ENCODE results near the gene RMC1. TPM values are rescaled to one million over a fixed set of nuclear protein-coding genes. Genes with fewer than 3 reads are reported as not detected.

The RMC1 gene
- total RNA-seq, 1 donor from 2014 or later: 31.6 TPM

DNA sequence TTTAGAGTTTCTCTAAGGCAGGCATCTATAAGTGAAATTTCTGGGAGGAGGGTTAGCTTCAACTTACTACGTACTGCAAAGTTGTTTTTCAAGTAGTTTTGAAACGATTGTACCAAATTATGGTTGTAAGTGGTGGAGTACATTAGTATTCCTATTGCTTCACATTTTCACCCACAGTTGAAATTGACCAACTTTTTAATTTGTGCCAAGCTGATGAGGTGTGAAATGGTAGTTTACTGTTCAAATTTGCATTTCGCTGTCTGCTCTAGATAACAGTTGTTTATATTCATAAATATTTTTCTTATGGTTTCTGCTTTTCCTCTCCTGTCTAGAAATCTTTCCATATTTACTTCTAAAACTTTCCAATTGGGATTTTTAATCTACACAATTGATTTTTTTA is 64.4 kb downstream of the RMC1 start:
- Histone ChIP-seq H3K27ac (no peak overlapping the region), H3K9ac (no peak overlapping the region), H3K4me2 (no peak overlapping the region), H3K27me3 (no peaks in the 10 kb centered on the region), H3F3A (ENCODE audit: low read depth) (no peaks in the 10 kb centered on the region), H3K4me1 (no peaks in the 10 kb centered on the region), H3K36me3 (no peaks in the 10 kb centered on the region), H2AFZ (replicated peaks) (no peak overlapping the region), H3K79me2 (ENCODE audit: low read depth) (no peaks in the 10 kb centered on the region), H4K20me1 (ENCODE audit: low read depth) (no peaks in the 10 kb centered on the region), H3K4me3 (no peak overlapping the region), H3K9me3 (ENCODE audit: low read depth) (no peaks in the 10 kb centered on the region)
- H3K9me3 Mint-ChIP-seq: no peaks in the 10 kb centered on the region
- peaks cover 16% of the 10 kb centered on the region for H3K36me3 Mint-ChIP-seq
- H3K27ac Mint-ChIP-seq: no peak overlapping the region
- no peak overlapping the region for H3K4me3 Mint-ChIP-seq
- H3K4me1 Mint-ChIP-seq: no peaks in the 10 kb centered on the region
- TF ChIP-seq EZH2 (IDR thresholded peaks at IDR 0.05): no peak
- TF ChIP-seq, protein P1, sequence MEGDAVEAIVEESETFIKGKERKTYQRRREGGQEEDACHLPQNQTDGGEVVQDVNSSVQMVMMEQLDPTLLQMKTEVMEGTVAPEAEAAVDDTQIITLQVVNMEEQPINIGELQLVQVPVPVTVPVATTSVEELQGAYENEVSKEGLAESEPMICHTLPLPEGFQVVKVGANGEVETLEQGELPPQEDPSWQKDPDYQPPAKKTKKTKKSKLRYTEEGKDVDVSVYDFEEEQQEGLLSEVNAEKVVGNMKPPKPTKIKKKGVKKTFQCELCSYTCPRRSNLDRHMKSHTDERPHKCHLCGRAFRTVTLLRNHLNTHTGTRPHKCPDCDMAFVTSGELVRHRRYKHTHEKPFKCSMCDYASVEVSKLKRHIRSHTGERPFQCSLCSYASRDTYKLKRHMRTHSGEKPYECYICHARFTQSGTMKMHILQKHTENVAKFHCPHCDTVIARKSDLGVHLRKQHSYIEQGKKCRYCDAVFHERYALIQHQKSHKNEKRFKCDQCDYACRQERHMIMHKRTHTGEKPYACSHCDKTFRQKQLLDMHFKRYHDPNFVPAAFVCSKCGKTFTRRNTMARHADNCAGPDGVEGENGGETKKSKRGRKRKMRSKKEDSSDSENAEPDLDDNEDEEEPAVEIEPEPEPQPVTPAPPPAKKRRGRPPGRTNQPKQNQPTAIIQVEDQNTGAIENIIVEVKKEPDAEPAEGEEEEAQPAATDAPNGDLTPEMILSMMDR (IDR thresholded peaks at IDR 0.05): no peak
- no peak for TF ChIP-seq EZH2phosphoT487 (IDR thresholded peaks at IDR 0.05)
- H3K27me3 Mint-ChIP-seq (ENCODE audit: insufficient read depth, low read depth): no peaks in the 10 kb centered on the region
- no peak for DNase-seq (ENCODE audit: low spot score)

- Histone ChIP-seq H3F3A (ENCODE audit: low read depth) (no peaks in the 10 kb centered on the region), H3K27ac (no peak overlapping the region), H3K4me1 (no peaks in the 10 kb centered on the region), H3K36me3 (no peaks in the 10 kb centered on the region), H3K79me2 (ENCODE audit: low read depth) (no peaks in the 10 kb centered on the region), H3K9ac (no peak overlapping the region), H3K4me2 (no peak overlapping the region), H2AFZ (replicated peaks) (no peak overlapping the region), H3K9me3 (ENCODE audit: low read depth) (no peaks in the 10 kb centered on the region), H3K27me3 (no peaks in the 10 kb centered on the region), H3K4me3 (no peak overlapping the region), H4K20me1 (ENCODE audit: low read depth) (no peaks in the 10 kb centered on the region)
- no peaks in the 10 kb centered on the region for H3K4me1 Mint-ChIP-seq
- TF ChIP-seq EZH2phosphoT487 (IDR thresholded peaks at IDR 0.05) (no peak), EZH2 (IDR thresholded peaks at IDR 0.05) (no peak)
- TF ChIP-seq, protein P1 (IDR thresholded peaks at IDR 0.05): no peak
- H3K9me3 Mint-ChIP-seq: no peaks in the 10 kb centered on the region
- H3K36me3 Mint-ChIP-seq: peaks cover 16% of the 10 kb centered on the region
- DNase-seq (ENCODE audit: low spot score): no peak
- H3K27ac Mint-ChIP-seq: no peak overlapping the region
- no peak overlapping the region for H3K4me3 Mint-ChIP-seq
- no peaks in the 10 kb centered on the region for H3K27me3 Mint-ChIP-seq (ENCODE audit: insufficient read depth, low read depth)
Observed at GRCh38 chr18:23568281-23569138, 65.2 kb downstream of the RMC1 start.

DNA sequence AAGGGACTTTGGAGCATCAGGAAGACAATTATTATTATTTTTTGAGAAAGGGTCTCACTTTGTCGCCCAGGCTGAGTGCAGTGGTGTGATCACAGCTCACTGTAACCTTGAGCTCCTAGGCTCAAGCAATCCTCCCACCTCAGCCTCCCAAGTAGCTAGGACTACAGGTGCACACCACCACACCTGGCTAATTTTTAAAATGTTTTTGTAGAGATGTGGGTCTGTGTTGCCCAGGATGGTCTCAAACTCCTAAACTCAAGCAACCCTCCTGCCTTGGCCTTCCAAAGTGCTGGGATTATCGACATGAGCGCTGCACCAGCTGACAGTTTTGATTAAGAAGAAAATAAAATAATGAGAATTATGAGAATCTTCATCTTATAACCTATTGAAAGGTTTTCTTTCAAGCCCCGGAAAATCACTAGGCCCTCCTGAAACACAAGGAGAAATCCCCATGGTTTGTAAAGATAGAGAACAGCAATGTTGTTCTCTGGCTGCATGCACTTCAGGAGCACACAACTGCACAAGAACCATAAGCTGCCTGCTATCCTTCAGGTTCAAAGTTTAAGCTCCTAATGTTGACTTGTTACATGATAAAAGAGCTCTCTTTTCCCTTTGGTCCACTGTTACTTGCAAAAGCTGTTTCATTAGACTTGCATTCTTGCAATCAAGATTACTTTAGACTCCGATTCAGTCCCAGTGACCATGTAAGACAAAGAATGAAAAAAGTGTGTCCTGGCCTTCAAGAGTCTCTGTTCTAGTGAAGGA is 66.2 kb downstream of the RMC1 start:
- H3K4me3 ChIP-seq: no peak overlapping the region
- no peaks in the 10 kb centered on the region for H3K27me3 ChIP-seq
- Mint-ChIP-seq H3K4me1 (no peaks in the 10 kb centered on the region), H3K9me3 (no peaks in the 10 kb centered on the region), H3K4me3 (no peak overlapping the region), H3K27me3 (ENCODE audit: insufficient read depth, low read depth) (no peaks in the 10 kb centered on the region), H3K36me3 (peaks cover 16% of the 10 kb centered on the region), H3K27ac (no peak overlapping the region)
- no peaks in the 10 kb centered on the region for H3K9me3 ChIP-seq (ENCODE audit: low read depth)
- H3K9ac ChIP-seq: no peak overlapping the region
- DNase-seq (ENCODE audit: low spot score): no peak
- H3K36me3 ChIP-seq: no peaks in the 10 kb centered on the region
- no peaks in the 10 kb centered on the region for H3K79me2 ChIP-seq (ENCODE audit: low read depth)
- no peak overlapping the region for H3K4me2 ChIP-seq
- H4K20me1 ChIP-seq (ENCODE audit: low read depth): no peaks in the 10 kb centered on the region
- no peak overlapping the region for H3K27ac ChIP-seq
- H3F3A ChIP-seq (ENCODE audit: low read depth): no peaks in the 10 kb centered on the region
- no peak overlapping the region for H2AFZ ChIP-seq (replicated peaks)
- TF ChIP-seq, protein P1 (IDR thresholded peaks at IDR 0.05): no peak
- TF ChIP-seq EZH2 (IDR thresholded peaks at IDR 0.05) (no peak), EZH2phosphoT487 (IDR thresholded peaks at IDR 0.05) (no peak)
- H3K4me1 ChIP-seq: no peaks in the 10 kb centered on the region
